Stimulated activated CD4-positive, alpha-beta T cell treated with anti-CD3 and anti-CD28 coated beads, Interleukin-12 subunit alpha, Interleukin-12 subunit beta, amount 100 ng/mL, for 48 hours (primary cell): ENCODE data around the gene KCNN3.

Source experiments
- DNase-seq, 3 donors: peaks; one replicate each; pipeline ENCODE4 v3.0.0-alpha.2; 2020; ENCODE audit warnings: low read depth in 2 of 3, low spot score in 1 of 3

KCNN3 gene

DNA sequence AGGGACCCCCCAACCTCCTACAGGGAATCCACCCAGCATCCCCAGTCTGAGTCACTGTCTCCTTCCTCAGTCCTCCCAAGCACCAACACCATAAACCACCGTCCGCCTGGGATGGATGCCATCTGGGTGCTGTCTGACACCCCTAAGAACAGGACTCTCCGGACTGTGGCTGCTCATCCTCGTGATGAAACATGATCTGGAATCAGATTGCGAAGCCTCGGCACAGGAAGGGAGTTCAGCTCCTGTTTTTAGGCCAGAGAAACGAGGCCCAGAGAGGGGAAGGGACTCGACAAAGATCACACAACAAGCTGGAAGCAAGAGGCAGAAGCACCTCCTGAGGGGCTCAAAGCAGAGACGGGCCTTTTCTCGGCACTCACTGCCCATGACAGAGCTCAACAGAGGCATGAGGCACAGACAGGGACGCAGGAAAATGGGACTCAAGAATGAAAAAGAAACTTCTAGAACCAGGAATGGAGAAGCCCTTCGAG is 8.4 kb downstream of the KCNN3 start:
- DNase-seq = no peak

DNA sequence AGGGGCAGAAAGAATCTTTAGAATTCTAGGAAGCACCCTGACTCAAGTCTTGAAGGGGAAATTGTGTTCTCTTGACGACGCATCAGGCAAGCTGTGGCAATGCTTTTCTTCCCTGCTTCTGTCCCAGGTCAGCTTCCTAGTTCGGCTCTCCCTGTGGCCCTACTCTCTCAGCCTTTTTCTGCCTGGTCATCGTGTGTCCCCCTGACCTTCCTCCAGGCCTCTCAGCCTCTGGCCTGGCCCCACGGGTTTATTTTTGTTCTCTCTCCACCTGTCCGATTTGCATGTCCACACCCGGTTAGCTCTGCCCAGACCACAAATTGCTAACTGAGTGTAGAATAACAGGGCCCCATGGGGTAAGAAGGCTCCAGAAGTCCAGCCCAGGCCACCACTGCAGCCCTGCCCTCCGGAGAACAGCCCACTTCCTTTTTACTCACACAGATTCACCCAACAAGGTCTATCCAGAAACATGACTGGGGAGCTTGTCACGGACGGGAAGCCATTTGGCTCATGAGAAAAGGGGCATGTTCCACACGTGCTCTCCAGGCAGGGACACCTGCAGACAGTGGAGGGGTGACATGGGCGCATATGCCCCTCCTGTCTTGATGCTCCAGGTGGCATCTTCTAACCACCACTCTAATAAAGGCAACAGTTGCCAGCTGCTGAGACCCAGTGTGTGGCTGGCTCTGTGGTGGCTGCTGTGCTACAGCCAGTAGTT is 9.8 kb downstream of the KCNN3 start:
- DNase-seq = no peak

DNA sequence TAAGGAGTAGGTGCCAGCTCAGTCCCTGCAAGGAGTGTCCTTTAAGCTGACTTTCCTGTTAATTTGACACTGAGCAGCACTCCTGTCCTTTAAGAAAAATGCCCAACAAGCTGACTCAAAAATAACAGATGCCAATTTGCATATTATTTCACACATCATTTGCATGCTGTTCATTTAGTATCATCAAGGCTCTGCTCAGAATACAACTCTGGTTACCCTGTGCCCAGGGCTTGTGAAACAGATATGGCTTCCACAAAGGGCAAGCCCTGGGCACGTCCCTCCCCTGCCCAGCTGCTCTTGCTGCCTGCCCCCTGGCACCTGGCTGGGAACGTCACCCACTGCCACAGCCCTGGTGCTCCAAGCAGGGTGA is 10.3 kb downstream of the KCNN3 start:
- no peak for DNase-seq

DNA sequence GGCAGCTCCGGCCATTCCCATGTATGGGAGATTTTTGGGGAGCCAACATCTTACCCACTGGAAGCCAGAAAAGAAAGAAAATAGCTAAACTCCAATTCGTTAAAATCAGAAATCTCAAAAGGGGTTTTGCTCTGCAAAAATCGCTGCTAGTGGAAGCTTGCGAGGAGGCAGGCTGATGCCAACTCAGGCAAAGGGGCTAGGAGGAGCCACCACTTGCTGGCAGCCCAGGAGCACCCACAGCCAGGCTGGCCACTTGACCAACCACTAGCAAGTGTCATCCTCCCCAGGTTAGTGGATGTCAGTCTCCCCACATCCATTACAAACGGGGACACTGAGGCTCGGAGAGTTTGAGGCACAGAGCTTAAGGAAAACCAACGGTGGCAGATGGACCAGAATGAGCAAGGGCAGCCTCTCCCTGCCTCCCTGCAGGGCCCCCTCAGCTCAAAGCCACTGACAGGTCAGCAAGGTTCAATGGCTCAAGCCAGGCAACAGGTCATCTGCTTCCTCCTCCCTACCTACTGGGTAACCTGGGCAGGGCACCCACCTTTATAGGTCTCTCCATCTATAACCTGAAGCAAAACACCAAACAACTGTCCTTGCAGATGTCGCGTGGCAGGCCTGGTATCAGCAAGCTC is 10.8 kb downstream of the KCNN3 start:
- no peak for DNase-seq

DNA sequence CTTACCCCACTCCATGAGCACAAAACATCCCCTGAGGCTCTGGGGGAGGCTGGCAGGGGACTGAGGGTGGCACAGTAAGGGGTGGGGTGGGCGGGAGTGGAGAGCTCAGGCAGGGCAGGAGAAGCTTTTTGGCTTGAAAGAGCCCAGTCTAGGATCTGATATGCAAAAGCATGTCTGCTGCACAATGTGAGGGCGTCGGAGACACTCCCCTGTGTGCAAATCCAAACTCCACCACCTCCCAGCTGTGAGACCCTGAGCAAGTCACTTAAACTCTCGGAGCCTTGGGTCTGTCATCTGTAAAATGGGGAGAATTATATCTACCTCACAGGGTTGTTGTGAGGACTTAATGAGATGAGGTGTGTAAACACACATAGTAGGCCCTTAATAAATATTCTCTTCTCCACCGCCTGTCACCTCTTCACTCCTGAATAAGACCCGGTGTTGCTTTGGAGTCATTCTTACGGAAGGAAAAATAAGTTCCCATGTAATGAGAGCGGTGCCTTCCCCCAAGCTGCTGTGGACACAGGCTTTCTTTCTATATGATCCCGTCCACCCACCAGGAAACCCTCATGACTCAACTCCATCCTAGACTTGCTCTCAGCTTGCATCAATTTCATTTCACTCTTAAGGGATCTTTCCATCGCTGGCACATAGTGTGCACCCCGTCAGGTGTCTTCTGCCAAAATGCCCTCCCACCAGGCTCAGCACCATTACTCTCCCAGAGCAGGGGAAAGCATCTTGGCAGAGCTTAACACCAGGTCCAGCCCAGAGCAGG is 12.5 kb downstream of the KCNN3 start:
- no peak for DNase-seq

DNA sequence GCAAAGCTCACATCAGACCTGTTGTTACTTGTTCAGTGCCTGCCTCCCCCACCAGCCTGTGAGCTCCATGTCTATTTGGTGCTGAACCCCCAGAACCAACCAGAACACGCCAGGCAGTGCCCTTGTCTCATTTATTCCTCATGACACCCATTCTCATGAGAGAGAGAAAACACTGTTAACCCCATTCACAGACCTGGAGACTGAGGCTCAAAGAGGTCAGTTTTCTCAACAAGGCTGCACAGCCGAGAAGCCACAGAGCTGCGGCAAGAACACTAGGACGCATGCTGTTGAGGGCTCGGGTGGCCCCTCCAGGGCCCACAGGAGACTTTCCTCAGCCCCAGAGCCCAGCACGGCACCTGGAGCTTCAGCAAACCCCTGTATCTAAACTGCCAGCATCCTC is 13.1 kb downstream of the KCNN3 start:
- DNase-seq = no peak

DNA sequence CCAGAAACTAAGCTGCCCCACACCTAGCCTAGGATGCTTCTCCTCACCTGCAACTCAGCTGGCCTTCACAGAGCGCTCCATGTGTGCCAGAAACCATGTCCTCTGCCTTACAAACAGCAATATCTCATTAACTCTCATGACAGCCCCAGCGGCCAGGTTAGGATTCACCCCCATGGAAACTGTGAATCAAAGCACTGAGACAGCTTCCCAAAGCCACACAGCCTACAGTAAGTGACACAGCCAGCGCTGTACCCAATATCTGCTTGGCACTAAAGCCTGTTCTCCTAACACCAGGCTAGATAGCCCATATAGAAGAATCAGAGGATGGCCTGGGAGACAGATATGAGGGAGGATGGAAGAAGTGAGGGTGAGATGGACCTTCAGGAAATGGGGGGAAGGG is 13.5 kb downstream of the KCNN3 start:
- DNase-seq = no peak

DNA sequence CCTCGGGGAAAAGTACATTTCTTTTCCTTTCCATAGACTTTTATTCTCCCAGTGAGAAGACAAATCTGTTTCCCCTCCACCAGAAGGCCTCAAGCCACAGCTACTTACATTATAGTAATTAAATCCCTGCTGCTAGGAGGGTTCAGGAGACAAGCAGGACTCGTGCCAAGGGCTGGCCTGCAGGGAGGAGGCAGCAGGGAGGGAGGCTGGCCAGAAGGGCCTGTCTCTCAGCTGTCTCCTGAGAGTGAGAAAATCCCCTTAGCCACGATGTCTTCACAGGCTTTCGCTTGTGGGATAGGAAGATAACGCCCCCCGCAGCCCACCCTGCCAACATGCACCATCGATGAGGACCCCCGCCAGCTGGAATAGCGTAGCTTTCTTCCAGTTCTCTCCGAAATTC is 14.0 kb downstream of the KCNN3 start:
- no peak for DNase-seq

DNA sequence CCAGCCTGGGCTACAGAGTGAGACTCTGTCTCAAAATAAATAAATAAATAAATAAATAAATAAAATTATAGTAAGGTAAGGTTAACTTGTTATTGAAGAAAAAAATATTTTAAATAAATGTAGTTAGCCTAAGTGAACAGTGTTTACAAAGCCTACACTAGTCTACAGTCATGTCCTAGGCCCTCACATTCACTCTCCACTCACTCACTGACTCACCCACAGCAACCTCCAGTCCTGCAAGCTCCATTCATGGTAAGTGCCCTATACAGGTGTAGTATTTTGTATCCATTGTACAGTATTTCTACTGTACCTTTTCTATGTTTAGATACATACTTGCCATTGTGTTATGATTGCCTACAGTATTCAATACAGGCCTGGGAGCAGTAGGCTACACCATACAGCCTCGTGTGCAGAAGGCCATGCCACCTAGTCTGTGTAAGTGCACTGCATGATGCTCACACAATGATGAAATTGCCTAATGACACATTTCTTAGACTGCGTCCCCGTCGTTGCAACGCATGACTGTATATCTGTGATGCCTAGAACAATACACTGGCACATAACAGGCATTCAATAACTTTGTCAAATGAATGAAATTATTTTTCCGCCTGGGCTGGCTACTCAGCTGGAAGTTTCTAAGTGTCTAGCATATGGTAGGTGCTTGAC is 14.8 kb downstream of the KCNN3 start:
- no peak for DNase-seq

DNA sequence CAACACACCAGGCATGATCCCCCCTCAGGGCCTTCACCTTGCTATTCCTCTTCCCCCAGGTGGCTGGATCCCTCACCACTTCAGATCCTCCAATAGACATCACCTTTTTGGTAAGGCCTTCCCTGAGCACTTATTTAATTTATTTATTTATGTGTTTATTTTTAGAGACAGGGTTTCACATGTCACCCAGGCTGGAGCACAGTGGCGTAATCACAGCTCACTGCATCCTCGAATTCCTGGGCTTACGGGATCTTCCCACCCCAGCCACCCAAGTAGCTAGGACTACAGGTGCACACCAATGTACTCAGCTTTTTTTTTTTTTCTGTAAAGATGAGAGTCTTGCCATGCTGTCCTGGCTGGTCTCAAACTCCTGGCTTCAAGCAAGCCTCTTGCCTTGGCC is 17.2 kb downstream of the KCNN3 start:
- no peak for DNase-seq

DNA sequence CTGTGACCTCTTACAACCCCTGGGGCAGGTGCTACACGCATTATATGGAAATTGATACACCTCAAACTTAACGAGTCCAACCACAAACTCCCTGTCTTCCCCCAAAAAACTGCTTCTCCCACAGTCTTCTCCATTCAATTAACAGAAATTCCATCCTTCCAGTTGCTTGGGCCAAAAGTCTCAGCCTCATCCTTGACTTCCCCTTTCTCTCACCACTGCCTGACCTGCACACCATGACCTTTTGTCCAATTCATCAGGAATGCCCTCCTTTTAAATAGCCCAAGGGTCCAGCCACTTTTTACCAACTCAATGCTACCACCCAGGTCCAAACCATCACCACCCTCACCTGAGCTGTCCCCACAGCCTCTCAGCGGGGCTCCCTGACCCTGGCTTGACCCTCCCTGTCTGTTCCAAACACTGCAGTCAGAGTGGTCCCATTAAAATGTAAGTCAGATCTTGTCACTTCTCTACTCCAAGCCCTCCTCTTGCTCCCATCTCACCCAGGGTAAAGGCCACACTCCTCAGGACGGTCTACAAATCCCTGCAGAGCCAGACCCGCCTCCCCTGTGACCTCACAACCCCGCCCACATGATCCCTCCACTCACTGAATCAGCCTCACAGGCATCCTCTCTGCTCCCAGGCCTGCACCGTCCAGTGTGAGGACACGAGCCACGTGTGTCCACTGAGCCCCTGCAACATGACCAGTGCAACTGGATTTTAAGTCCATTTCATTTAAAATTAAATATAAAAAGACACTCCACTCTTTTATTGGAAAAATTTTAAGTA is 18.5 kb downstream of the KCNN3 start:
- DNase-seq = no peak

DNA sequence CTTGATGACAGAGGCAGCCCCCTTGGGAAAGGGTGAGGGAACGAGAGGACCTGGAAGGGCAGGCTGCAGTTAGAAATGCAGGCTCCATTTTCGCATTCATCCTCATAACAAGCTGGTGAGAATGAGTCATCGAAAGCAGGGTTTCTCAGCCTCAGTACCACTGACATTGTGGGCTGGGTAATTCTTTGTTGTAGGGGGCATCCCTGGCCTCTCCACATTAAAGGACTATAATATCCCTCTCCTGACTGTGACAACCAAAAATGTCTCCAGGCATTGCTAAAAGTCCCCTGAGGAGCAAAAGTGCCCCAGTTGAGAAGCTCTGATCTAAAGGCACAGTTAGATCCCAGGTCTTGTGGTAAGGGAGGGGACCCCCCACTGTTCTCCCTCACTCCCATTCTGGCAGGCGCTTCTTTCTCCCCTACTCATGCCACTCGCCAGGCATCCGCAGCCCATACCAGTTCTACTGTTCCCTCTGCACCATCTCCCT is 20.4 kb downstream of the KCNN3 start:
- DNase-seq = peak in 2 of 3 donors; percentile 32 to 38

DNA sequence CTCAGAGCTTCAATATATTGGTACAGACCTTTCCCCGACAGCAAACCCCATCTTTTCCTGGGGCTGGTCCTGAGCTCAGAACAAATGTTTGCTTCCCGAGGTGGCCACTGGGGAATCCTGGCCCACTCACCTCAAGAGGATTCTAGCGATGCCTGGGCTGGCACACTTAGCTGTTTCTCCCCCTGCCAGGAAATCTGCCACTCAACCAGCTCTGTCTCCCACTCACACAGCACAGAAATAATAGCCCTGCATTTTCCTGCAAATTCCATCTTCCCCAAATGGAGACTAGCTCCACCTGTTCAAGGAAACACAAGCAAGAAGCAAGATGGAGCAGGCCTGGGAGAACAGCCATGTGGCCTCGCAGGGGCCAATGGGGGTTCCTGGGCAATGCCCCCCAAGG is 21.1 kb downstream of the KCNN3 start:
- DNase-seq = no peak

DNA sequence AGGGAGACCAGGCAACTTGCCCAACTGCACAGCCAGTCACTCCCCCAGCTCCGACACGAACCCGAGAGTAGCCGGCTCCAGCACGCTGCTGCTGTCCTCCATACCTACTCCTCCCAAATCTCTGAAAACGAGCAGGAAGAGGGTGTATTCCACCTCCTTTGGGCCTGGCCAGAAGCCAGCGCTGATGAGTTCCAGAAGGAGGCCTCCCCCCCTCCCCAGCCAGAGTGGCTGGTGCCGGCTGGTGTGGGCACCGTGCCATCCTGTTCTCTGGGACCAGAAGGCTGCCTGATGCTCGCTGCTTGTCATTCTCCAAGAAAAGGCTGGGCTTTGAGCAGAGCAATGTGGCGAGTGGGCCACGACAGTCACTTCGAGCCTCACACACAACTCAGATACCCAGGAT is 22.2 kb downstream of the KCNN3 start:
- no peak for DNase-seq

DNA sequence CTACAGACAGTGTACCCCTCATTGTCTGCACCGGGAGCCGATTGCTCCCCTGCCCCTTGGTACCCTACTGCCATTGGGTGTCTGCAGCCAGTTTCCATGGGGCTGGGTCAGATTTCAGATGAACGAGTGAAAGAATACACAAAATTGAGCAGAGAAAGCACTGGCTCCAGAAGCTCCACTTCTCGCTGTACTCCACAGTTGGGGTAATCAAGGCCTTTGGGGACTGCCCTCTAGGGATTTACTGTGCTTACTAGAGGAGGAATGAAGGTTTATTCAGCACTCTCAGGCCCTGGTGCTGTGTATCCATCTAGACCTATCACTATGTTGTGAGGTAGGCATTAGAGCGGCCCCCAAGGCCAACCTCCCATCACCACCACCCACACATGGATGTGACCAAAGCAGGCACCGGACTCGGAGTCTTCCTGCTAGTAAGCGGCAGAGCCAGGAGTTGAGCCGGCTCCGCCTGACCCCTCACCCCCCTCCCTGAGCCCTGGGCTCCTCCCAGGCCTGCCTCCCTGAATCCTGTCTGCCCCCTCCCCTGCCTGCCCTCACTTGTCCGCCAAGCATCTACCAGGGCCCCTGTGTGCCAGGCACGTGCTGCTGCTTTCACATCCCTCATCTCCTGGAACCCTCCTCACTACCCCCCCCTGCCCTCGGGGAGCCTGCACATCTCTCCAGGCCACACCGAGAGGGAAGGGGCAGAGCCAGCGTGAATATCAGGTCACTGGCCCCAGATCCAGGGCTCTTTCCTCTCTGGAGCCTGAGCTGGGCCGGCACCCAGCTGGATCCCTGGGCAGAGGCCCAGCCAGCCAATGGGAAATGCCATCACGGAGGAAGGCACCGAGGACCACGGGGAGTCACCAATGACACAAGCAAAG is 23.3 kb downstream of the KCNN3 start:
- DNase-seq = no peak

DNA sequence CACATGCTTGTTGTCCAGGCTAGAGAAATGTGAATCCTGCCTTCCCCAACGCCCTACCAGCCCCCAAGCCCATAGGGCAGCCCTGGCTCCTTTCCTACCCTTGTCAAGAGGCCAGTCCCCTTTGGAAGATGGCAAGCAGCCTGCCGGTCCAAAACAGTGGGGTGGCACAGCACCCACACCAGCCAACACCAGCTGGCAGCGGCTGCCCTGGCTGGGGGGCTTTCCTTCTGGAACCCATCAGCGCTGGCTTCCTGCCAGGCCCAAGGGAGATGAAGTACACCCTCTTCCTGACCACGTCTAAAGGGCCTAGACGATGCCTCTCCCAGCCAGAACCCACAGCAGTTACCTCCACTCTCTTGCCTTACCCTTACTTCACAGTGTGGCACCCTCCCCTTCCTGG is 24.2 kb downstream of the KCNN3 start:
- DNase-seq = no peak

DNA sequence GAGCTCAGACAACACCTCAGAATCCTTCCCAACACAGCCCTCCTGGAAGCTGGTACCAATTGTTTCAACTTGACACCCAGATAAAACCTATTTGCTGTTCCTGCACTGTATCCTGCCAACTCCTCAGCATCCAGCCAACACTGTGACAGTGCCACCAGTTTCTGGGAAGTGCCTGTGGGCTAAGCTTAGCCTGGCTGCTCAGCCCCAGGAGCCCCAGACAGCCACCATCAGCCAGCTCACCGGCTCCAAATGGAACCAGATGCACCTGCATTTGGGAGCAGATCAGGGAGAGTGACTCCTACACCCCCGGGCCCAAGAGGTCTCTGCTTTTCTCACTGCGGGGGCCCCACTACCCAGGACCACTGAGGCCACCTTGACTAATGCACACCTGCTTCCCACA is 24.9 kb downstream of the KCNN3 start:
- no peak for DNase-seq

DNA sequence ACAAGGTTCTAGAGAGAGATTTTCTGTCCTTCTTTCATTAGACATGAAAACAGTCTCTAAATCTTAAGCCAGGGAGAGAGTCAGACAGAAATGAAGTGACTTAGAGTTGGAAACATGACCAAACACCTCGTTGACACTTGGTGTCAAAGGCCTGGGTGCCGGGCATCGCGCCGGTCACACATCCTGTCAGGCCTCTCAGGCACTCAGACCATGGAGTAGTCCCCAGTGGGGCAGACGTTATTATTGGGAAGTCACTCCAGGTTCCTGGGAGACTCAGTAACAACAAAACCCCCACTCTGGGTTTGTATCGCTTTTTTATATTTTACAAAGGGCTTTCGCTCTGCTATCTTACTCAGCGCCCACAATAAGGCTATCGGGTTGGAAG is 25.8 kb downstream of the KCNN3 start:
- no peak for DNase-seq

DNA sequence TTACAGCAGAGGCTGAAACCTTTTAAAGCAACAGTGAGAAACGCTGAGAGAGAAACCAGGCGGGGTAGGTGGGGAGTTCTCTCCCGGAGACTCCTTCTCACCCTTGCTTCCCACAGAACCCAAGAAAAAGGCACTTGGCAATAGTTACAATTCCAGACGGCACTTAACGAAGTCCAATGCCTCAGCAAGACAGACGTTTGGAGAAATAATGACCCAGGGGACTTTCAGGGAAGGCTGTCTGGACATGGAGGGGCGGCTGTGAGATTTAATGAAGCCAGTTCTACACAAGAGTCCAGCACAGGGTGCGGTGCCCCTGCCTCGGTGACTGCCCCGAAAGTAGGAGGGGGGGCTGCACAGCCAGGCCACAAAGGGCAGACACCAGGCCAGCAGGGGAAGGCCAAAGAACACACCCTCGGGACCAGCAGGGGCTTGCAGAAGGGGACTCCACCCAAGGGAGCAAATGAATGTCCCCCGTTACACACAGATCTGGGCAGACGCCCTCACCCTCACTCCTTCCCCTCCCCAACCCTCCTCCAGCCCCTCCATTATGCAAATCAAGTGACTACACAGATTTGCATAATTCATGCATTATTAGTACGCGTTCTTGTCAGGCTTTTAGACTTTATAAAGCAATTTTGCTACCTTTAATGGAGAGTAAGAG is 26.3 kb downstream of the KCNN3 start:
- DNase-seq = no peak
